ENCODE data around the gene HLA-F.

The HLA-F gene

DNA sequence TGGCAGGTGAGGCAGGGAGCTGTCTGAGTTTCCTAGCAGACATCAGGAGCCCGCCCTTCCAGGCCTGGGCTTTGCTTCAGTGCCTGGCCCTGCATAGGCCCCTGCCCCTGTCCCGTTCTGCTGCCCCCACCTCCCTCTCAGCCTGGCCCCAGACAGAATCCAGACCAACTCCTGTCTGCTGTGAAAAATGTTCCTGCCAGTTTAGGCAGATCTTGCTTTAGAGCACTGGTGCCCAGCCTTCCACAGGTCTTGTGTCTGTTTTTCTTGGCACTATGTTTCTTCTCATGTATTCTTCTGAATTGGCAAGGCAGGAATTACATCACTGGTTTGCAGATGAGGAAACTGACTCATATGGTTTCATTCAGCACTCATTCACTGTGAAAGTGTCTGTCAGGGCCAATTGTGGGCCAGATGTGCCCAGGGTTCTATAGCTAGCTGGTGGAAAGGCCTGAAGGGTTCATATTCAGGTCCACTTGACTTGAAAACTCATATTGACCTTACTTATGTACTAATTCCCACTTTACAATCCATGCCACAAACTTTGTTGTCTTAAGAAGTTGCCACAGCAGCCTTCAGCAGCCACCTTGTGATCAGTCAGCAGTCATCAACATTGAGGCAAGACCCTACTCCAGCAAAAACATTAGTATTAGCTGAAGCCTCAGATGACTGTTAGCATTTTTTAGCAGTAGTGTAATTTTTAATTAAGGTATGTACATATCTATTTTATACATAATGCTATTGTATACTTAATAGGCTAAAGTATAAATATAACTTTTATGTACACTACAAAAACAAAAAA is 40.5 kb downstream of the HLA-F start:
- no peak overlapping the region for H2AFZ ChIP-seq (ENCODE audit: low read length, unreplicated experiment)
- H3K79me2 ChIP-seq (ENCODE audit: control insufficient read depth, insufficient read depth, low read length, unreplicated experiment) = no peaks in the 10 kb centered on the region
- peak overlapping the region; percentile 67 for H3K27ac ChIP-seq (ENCODE audit: low read depth, low read length)
- peaks cover 35% of the 10 kb centered on the region for H3K4me1 ChIP-seq (ENCODE audit: control insufficient read depth, insufficient read depth, low read length, unreplicated experiment)
- no peak overlapping the region for H3K4me3 ChIP-seq (ENCODE audit: low read depth, low read length)
- no peaks in the 10 kb centered on the region for H3K36me3 ChIP-seq (ENCODE audit: insufficient read depth, low read length)
- H3K27me3 ChIP-seq (ENCODE audit: insufficient read depth, low read length) = peaks cover 3% of the 10 kb centered on the region; the same call in 1 of the 2 replicates

DNA sequence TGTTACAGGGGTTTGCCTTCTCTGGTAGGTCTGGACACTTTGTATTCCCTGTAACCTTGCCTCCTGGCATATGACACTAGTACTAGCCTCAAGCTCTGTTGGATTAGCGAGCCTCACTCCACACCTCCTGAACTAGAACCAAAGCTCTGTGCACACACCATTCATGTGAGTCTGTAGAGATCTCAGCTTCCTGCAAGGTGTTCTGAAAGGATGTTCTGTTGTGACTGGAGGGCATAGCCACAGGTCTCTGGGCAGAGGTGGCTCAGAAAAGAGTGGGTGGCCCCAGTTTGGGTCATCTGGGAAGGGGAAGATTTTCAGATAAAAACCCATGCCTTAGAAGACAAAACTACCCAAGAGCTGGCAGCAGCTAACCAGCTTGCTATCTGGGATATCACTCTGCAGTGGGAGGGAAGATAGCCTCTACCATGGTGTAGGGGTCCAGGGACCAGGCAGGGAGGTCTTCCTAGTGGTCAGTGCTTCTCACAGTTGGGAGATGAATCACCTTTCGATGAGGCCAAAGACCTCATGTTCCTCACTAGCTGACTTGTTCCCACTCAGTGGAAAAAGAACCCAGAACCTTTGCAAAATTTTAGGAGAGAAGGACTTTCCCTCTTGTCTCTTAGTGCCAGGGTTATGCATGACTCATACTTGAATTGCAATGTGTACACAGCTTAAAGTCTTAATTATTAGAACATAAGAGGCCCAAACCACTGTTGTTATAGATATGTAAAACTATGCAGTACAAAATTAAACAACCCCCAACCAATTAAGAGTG is 41.4 kb downstream of the HLA-F start:
- no peaks in the 10 kb centered on the region for H3K79me2 ChIP-seq (ENCODE audit: control insufficient read depth, insufficient read depth, low read length, unreplicated experiment)
- H3K27ac ChIP-seq (ENCODE audit: low read depth, low read length) = peak overlapping the region; percentile 67
- no peaks in the 10 kb centered on the region for H3K36me3 ChIP-seq (ENCODE audit: insufficient read depth, low read length)
- peaks cover 3% of the 10 kb centered on the region; the same call in 1 of the 2 replicates for H3K27me3 ChIP-seq (ENCODE audit: insufficient read depth, low read length)
- no peak overlapping the region for H2AFZ ChIP-seq (ENCODE audit: low read length, unreplicated experiment)
- H3K4me1 ChIP-seq (ENCODE audit: control insufficient read depth, insufficient read depth, low read length, unreplicated experiment) = peaks cover 35% of the 10 kb centered on the region
- H3K4me3 ChIP-seq (ENCODE audit: low read depth, low read length) = peak overlapping the region; percentile 11; the same call in 1 of the 2 replicates

DNA sequence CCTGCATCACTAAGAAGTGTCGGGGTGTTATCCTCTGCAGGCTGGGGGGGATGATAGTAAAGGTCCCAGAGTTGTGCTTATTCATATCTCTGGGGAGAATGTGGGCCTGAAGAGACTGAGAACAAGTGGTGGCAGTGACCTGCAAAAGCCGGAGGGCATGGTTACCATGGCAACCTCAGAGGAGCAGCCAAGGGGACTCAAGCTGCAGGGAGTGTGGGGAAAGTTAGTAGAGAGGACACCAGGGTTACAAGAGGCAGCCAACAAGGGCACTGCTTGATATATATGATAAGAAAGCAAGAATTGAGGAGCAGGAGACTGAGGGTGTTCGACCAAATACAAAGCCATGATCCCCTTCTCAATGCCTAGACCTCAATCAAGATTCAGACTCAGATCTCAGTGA is 46.1 kb downstream of the HLA-F start:
- H3K4me3 ChIP-seq (ENCODE audit: low read depth, low read length) = no peak overlapping the region
- H3K79me2 ChIP-seq (ENCODE audit: control insufficient read depth, insufficient read depth, low read length, unreplicated experiment) = no peaks in the 10 kb centered on the region
- no peak overlapping the region for H2AFZ ChIP-seq (ENCODE audit: low read length, unreplicated experiment)
- no peaks in the 10 kb centered on the region for H3K36me3 ChIP-seq (ENCODE audit: insufficient read depth, low read length)
- no peak overlapping the region for H3K27ac ChIP-seq (ENCODE audit: low read depth, low read length)
- peaks cover 13% of the 10 kb centered on the region for H3K27me3 ChIP-seq (ENCODE audit: insufficient read depth, low read length)
- H3K4me1 ChIP-seq (ENCODE audit: control insufficient read depth, insufficient read depth, low read length, unreplicated experiment) = peaks cover 14% of the 10 kb centered on the region

DNA sequence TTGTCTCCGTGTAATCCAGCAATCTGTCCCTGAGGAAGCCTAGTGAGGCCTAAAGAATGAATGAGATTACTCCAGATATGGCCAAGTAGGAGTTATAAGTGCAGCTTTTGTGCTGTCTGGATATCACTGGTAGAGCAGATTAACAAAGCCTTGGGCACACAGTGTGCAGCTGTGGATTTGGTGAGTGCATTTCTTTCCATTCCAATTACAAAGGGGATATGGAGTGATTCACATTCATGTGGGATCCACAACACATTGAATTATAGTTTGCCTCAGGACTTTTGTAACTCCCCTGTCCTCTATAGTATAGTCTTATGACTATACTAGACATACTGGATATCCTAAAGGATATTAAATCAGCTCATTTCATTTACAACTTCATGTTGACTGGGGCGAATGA is 47.1 kb downstream of the HLA-F start:
- Histone ChIP-seq H3K27ac (ENCODE audit: low read depth, low read length) (no peak overlapping the region), H3K4me1 (ENCODE audit: control insufficient read depth, insufficient read depth, low read length, unreplicated experiment) (peaks cover 4% of the 10 kb centered on the region), H3K79me2 (ENCODE audit: control insufficient read depth, insufficient read depth, low read length, unreplicated experiment) (no peaks in the 10 kb centered on the region), H2AFZ (ENCODE audit: low read length, unreplicated experiment) (no peak overlapping the region), H3K4me3 (ENCODE audit: low read depth, low read length) (no peak overlapping the region), H3K27me3 (ENCODE audit: insufficient read depth, low read length) (peaks cover 22% of the 10 kb centered on the region), H3K36me3 (ENCODE audit: insufficient read depth, low read length) (no peaks in the 10 kb centered on the region)

DNA sequence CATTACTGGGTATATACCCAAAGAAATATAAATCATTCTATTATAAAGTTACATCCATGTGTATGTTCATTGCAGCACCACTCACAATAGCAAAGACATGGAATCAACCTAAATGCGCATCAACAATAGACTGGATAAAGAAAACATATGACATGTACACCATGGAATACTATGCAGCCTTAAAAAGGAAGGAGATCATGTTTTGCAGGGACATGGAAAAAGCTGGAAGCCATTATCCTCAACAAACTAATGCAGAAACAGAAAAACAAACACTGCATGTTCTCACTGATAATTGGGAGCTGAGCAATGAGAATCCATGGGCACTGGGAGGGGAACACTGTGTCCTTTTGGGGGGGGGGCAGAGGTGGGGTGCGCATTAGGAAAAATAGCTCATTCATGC is 53.5 kb downstream of the HLA-F start:
- Histone ChIP-seq H3K27ac (ENCODE audit: low read depth, low read length) (no peak overlapping the region), H3K4me3 (ENCODE audit: low read depth, low read length) (no peak overlapping the region), H3K36me3 (ENCODE audit: insufficient read depth, low read length) (no peaks in the 10 kb centered on the region), H2AFZ (ENCODE audit: low read length, unreplicated experiment) (no peak overlapping the region), H3K27me3 (ENCODE audit: insufficient read depth, low read length) (peaks cover 63% of the 10 kb centered on the region), H3K4me1 (ENCODE audit: control insufficient read depth, insufficient read depth, low read length, unreplicated experiment) (no peaks in the 10 kb centered on the region), H3K79me2 (ENCODE audit: control insufficient read depth, insufficient read depth, low read length, unreplicated experiment) (no peaks in the 10 kb centered on the region)
